Ishikawa (cell line): ENCODE results near the gene LRRC14B.

Experiments used
- CREB1 ChIP-seq: IDR thresholded peaks from 2 replicates; pipeline ENCODE4 v1.6.1; 2012; ENCODE audit warnings: low read depth
- EP300 ChIP-seq: IDR thresholded peaks from 2 replicates; pipeline ENCODE4 v1.6.1; 2012; ENCODE audit warnings: borderline replicate concordance
- TAF1 ChIP-seq: IDR thresholded peaks from 2 replicates; pipeline ENCODE4 v1.6.1; 2012; ENCODE audit warnings: low read depth, mild to moderate bottlenecking
- YY1 ChIP-seq: IDR thresholded peaks from 2 replicates; pipeline ENCODE4 v1.6.1; 2012; ENCODE audit warnings: low read depth
- ZBTB7A ChIP-seq: IDR thresholded peaks from 2 replicates; pipeline ENCODE4 v1.6.1; 2012; ENCODE audit warnings: low read depth
- TF ChIP-seq, protein P1 (sequence below): IDR thresholded peaks from 2 replicates; pipeline ENCODE4 v1.6.1; 2012; ENCODE audit warnings: low read depth, mild to moderate bottlenecking

DNA sequence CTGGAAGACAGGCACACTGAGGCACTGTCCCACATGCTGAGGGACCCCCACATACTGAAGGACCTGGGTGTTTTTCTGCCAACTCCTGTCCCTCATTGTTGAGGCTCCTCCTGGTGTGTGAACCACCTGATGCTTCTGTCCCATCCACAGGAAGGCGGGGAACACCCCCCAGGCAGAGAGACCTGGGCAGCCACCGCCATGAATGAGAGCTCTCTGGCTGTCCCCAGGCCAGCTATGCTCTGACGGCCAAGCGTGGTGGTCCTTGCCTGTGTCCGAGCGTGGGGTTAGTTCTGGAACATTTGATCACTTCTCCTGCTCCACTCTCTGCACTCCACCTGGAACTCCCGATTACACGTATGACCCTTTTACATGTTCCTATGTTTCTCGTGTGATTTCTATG is 11.9 kb upstream of the LRRC14B start:
- TF ChIP-seq CREB1 (no peak), YY1 (no peak), ZBTB7A (no peak), EP300 (no peak), TAF1 (no peak)
- TF ChIP-seq, protein P1, sequence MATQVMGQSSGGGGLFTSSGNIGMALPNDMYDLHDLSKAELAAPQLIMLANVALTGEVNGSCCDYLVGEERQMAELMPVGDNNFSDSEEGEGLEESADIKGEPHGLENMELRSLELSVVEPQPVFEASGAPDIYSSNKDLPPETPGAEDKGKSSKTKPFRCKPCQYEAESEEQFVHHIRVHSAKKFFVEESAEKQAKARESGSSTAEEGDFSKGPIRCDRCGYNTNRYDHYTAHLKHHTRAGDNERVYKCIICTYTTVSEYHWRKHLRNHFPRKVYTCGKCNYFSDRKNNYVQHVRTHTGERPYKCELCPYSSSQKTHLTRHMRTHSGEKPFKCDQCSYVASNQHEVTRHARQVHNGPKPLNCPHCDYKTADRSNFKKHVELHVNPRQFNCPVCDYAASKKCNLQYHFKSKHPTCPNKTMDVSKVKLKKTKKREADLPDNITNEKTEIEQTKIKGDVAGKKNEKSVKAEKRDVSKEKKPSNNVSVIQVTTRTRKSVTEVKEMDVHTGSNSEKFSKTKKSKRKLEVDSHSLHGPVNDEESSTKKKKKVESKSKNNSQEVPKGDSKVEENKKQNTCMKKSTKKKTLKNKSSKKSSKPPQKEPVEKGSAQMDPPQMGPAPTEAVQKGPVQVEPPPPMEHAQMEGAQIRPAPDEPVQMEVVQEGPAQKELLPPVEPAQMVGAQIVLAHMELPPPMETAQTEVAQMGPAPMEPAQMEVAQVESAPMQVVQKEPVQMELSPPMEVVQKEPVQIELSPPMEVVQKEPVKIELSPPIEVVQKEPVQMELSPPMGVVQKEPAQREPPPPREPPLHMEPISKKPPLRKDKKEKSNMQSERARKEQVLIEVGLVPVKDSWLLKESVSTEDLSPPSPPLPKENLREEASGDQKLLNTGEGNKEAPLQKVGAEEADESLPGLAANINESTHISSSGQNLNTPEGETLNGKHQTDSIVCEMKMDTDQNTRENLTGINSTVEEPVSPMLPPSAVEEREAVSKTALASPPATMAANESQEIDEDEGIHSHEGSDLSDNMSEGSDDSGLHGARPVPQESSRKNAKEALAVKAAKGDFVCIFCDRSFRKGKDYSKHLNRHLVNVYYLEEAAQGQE: no peak
